Omental fat pad (tissue), 4 donors: ENCODE data around the gene LRRC8C. TPM values are rescaled to one million over a fixed set of nuclear protein-coding genes. Genes with fewer than 3 reads are reported as not detected.

ENCODE experiments used
- ATAC-seq: fragments of 150-250 bp; one replicate; pipeline ENCODE4 v1.9.1; 2016; ENCODE audit warnings: mild to moderate bottlenecking, moderate library complexity; ENCODE audit not compliant: low FRiP score
- DNase-seq: peaks from one replicate; pipeline ENCODE4 v3.0.0-alpha.2; 2019; ENCODE audit warnings: low spot score
- CTCF ChIP-seq, 3 donors: fragments of 450-650 bp; IDR thresholded peaks; one replicate each; pipeline ENCODE4 v1.5.1; 2016 to 2017; ENCODE audit warnings: antibody characterized with exemption in 3 of 3, mild to moderate bottlenecking in 3 of 3, moderate library complexity in 2 of 3
- total RNA-seq, 4 donors: library from RNA; depleted of rRNA; stranded (reverse); fragments of >200 nt; gene quantifications; one replicate each; pipeline ENCODE4 v1.1.0, GENCODE V29; 2016

The LRRC8C gene
- total RNA-seq, 4 donors from 2014 or later: 10.9 to 39.4 (median 19.3) TPM

- no peak for TF ChIP-seq CTCF (IDR thresholded peaks at IDR 0.05)
- DNase-seq: no peak
- ATAC-seq: no peak
These were observed 78.3 kb downstream of the LRRC8C start for GRCh38 chr1:89711140-89711778.

DNA sequence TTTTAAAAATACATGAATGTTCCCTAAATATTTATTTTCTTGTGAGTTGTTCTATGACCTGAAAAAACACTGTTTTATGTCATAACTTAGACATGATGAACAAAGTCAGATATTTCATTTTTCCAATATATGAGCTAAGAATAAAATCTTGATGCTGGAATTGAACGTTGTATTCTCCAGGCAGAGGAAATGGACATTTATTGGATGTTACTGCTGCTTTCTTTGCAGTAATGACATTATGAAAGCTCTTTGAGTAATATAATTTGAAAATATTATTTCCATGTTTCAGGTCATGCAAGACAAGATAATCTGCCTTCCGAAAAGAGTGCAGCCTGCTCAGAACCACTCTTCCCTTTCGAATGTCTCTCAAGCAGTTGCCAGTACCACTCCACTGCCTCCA, 79.5 kb downstream of the LRRC8C start:
- TF ChIP-seq CTCF (IDR thresholded peaks at IDR 0.05): no peak
- ATAC-seq (no peak), DNase-seq (no peak)

- no peak for TF ChIP-seq CTCF (IDR thresholded peaks at IDR 0.05)
- no peak for ATAC-seq
- no peak for DNase-seq
These were observed 82.8 kb downstream of the LRRC8C start for GRCh38 chr1:89715677-89716076.

GRCh38 chr1:89719502-89720306, 86.8 kb downstream of the LRRC8C start:
- no peak for TF ChIP-seq CTCF (IDR thresholded peaks at IDR 0.05)
- ATAC-seq (no peak), DNase-seq (no peak)

DNA sequence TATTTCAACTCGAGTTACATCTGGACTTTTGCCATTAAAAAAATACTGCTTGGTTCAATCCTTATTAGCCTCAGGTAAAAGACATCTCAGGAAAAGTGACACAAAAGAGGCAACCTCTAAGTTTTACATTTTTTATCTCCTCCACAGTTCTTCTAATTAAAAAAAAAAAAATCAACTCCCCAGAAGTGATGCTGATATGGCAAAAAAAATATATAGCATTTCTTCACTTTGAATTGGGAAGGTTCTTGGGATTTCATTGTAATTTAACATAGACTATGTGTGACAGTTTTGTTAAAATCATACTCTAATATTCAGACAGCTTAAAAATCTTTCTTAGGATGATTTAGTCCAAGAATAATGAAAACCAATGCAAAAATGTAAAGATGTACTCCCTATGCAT, 87.9 kb downstream of the LRRC8C start:
- TF ChIP-seq CTCF (IDR thresholded peaks at IDR 0.05): no peak
- ATAC-seq (no peak), DNase-seq (no peak)

GRCh38 chr1:89721351-89721750, 88.4 kb downstream of the LRRC8C start:
- DNase-seq (no peak), ATAC-seq (no peak)
- TF ChIP-seq CTCF (IDR thresholded peaks at IDR 0.05): no peak

GRCh38 chr1:89723144-89723543, 90.2 kb downstream of the LRRC8C start:
- ATAC-seq (no peak), DNase-seq (no peak)
- TF ChIP-seq CTCF (IDR thresholded peaks at IDR 0.05): no peak
